Mucosa of rectum (tissue), 2 donors: ENCODE results near the gene TMEM225B.
"Not testable (repeated sequence)": the region's sequence is repeated elsewhere in the genome, so short reads cannot be mapped to it uniquely, and the experiment has no call there.

Experiments
- H3K27ac ChIP-seq, 2 donors: one replicate each; pipeline ENCODE4 v1.7.0; 2013; ENCODE audit warnings: inconsistent platforms in 2 of 2, low read depth in 2 of 2, low read length in 2 of 2
- H3K27me3 ChIP-seq, 2 donors: one replicate each; pipeline ENCODE4 v1.7.0; 2013; ENCODE audit warnings: low read length in 2 of 2; ENCODE audit not compliant: control insufficient read depth in 2 of 2, insufficient read depth in 2 of 2
- H3K36me3 ChIP-seq, 2 donors: one replicate each; pipeline ENCODE4 v1.7.0; 2013; ENCODE audit warnings: low read length in 2 of 2; ENCODE audit not compliant: control insufficient read depth in 2 of 2, insufficient read depth in 2 of 2
- H3K4me1 ChIP-seq, 2 donors: one replicate each; pipeline ENCODE4 v1.7.0; 2013; ENCODE audit warnings: low read length in 2 of 2, mild to moderate bottlenecking in 1 of 2; ENCODE audit not compliant: control insufficient read depth in 2 of 2, insufficient read depth in 2 of 2
- H3K4me3 ChIP-seq, 2 donors: one replicate each; pipeline ENCODE4 v1.7.0; 2013; ENCODE audit warnings: low read length in 2 of 2
- H3K9ac ChIP-seq, 2 donors: one replicate each; pipeline ENCODE4 v1.7.0; 2013; ENCODE audit warnings: low read length in 2 of 2, low read depth in 1 of 2, mild to moderate bottlenecking in 1 of 2
- H3K9me3 ChIP-seq, 2 donors: one replicate each; pipeline ENCODE4 v1.7.0; 2013; ENCODE audit warnings: low read length in 2 of 2; ENCODE audit not compliant: control insufficient read depth in 2 of 2
- donor health status: healthy.
- donor health status: Normal muscosa, but diverticular disease.

The TMEM225B gene

GRCh38 chr7:99559175-99559915 is 38.7 kb upstream of the TMEM225B start:
- H3K9ac ChIP-seq: peak overlapping the region; percentile 92 to 99
- H3K36me3 ChIP-seq: peaks cover 34 to 42% of the 10 kb centered on the region in 2 donors
- H3K27me3 ChIP-seq: no peaks in the 10 kb centered on the region
- peak overlapping the region; percentile 91 to 92 for H3K4me3 ChIP-seq
- peaks cover 14 to 20% of the 10 kb centered on the region in 2 donors for H3K4me1 ChIP-seq
- peak overlapping the region; percentile 97 for H3K27ac ChIP-seq
- no peaks in the 10 kb centered on the region for H3K9me3 ChIP-seq

DNA sequence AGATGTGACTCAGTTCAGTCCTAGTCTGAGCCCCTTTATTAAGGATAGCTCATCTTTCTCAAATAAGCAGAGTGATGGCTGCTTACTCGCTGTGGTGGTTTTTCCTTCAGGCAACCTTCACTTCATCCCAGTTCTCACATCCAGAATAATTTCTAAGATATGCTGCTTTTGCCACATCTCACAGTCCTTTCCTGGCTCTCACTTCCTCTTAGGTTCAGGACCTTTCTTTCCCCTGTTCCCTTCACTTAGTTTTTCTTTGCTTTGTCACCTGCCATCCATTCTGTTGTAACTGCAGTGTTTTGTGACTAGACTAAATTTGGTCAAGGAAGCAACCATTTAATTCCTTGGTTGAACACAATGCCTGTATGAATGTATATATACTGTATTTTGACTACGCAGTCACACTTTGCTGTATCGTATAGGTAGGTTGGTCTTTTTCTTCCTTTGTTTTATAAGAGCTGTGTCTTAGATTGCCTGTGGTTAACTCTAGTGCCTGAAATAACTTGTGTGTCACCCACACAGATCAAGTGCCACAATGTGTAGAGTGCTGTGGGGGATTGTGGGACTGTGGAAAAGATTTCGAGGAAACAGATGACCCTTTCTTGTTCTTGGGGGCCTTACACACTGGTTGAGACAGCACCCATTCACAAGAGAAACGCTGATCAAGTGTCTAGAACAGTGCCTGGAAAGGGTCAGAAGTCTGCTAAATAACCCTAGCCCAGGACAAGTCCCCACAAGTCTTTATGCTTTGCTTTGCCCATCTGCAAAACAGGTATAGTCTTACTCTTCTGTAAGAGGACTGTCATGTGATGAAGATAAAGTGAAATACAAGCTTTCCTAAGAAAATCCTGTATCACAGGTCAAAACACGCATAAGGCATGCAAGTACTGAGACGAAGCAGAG is 37.0 kb upstream of the TMEM225B start:
- Histone ChIP-seq H3K4me1 (peaks cover 14 to 20% of the 10 kb centered on the region in 2 donors), H3K4me3 (no peak overlapping the region), H3K27me3 (no peaks in the 10 kb centered on the region), H3K27ac (no peak overlapping the region), H3K9me3 (no peaks in the 10 kb centered on the region), H3K9ac (no peak overlapping the region), H3K36me3 (peaks cover 46 to 56% of the 10 kb centered on the region in 2 donors)

DNA sequence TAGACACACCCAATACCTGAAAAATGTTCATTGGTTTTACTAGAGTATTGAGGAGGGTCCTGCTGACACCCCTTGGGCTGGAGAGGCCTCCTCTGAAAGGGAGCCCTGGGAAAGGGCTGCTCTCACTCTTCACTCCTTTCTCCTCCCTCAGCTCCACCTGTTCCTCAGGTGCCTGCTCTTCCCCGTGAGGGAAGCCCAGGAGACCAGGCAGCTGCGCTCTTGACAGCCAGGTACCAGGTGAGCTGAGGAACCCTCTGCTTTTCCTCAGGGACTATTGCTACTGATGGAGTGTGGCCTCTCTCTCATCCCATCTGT is 36.4 kb upstream of the TMEM225B start:
- Histone ChIP-seq H3K9ac (no peak overlapping the region), H3K27me3 (no peaks in the 10 kb centered on the region), H3K9me3 (no peaks in the 10 kb centered on the region), H3K36me3 (peaks cover 50 to 60% of the 10 kb centered on the region in 2 donors), H3K4me3 (no peak overlapping the region), H3K27ac (no peak overlapping the region), H3K4me1 (peaks cover 14 to 20% of the 10 kb centered on the region in 2 donors)

DNA sequence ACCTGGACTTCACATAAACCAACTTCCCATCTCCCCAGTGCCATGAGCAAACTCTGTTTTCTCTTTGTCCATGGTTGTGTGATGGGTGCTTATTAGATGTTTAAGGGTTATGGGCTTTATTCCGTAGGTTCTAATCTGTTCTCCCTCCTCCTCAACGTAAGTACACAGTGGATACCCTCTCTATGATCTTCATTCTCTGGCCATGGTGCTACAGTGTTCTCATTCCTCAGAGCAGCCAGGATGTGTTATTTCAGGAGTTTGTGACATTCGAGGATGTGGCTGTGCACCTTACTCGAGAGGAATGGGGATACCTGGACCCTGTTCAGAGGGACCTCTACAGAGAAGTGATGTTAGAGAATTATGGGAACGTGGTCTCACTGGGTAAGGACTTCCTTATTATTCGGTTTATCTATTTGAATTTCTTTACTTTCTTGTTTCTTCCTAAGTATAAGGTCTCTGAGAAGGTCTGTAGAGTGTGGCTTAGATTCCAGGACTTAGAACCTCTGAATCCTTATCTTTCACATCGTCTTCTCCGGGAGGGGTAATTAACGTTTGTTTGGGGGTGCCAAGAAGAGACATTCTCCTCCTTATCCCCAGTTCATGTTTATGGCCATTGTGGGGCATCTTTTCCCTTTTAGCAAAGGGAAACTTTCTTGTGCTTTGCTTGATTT is 35.8 kb upstream of the TMEM225B start:
- H3K27ac ChIP-seq: peak overlapping the region in 1 of 2 donors; percentile 53
- peaks cover 11 to 17% of the 10 kb centered on the region in 2 donors for H3K4me1 ChIP-seq
- peaks cover 50 to 60% of the 10 kb centered on the region in 2 donors for H3K36me3 ChIP-seq
- no peak overlapping the region for H3K4me3 ChIP-seq
- no peak overlapping the region for H3K9ac ChIP-seq
- H3K27me3 ChIP-seq: no peaks in the 10 kb centered on the region
- no peaks in the 10 kb centered on the region for H3K9me3 ChIP-seq

DNA sequence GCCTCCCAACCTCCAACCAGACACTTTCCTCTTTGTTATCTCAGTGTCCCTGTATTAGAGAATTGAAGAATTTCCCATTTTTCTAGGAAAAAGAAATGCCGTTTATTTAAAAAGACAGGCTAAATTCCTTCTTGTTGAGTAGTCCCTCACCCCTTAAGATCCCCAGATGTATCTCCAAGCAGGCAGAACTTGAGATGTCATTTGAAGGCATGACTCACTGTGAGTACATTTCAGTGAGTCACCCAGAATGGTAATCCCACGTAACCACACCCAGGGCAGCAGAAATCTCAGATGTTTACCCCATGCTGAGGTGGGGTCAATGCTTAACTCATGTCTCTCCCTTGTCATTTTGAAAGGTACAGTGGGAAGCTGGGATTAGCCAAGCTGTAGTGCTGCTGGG is 35.2 kb upstream of the TMEM225B start:
- peak overlapping the region in 1 of 2 donors; percentile 53 for H3K27ac ChIP-seq
- no peak overlapping the region for H3K9ac ChIP-seq
- H3K4me3 ChIP-seq: no peak overlapping the region
- no peaks in the 10 kb centered on the region for H3K9me3 ChIP-seq
- H3K36me3 ChIP-seq: peaks cover 50 to 60% of the 10 kb centered on the region in 2 donors
- H3K4me1 ChIP-seq: peaks cover 9 to 12% of the 10 kb centered on the region in 2 donors
- H3K27me3 ChIP-seq: no peaks in the 10 kb centered on the region

DNA sequence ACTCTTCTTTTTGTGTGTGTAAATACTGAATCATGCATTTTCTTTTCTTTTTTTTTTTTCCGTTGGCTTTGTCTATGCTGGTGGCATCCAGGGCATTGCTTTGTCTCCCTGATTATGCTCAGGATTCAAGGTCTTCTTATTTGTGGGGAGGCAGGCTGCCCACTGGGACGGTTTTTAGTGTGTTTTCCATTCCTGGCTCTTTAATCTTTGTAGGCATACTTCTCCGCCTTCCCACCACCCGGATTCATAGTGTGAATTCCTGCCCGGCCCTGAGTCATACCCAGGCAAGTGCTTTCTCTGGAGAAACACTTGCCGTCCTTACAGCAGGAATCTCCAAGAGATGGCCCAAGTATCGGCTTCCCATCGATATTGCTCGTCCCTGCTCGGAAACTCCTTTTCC is 34.4 kb upstream of the TMEM225B start:
- Histone ChIP-seq H3K4me3 (no peak overlapping the region), H3K9me3 (no peaks in the 10 kb centered on the region), H3K9ac (no peak overlapping the region), H3K27ac (no peak overlapping the region), H3K27me3 (no peaks in the 10 kb centered on the region), H3K36me3 (peaks cover 50 to 62% of the 10 kb centered on the region in 2 donors), H3K4me1 (peaks cover 9 to 12% of the 10 kb centered on the region in 2 donors)

DNA sequence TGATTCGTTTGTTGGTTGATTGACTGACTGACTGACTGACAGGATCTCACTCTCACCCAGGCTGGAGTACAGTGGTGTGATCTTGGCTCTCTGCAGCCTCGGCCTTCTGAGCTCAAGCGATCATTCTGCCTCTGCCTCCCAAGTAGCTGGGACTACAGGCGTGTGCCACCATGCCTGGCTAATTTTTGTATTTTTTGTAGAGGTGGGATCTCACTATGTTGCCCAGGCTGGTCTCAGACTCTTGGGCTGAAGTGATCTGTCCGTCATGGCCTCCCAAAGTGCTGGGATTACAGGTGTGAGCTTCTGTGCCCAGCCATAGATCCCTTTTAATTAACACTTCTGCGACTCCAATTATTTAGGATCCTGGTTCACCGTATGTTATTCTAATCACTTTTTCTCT is 29.3 kb upstream of the TMEM225B start:
- H3K9me3 ChIP-seq, H3K27me3 ChIP-seq, H3K4me1 ChIP-seq, H3K4me3 ChIP-seq, H3K9ac ChIP-seq, H3K27ac ChIP-seq: not testable (repeated sequence)
- H3K36me3 ChIP-seq: peaks cover 49 to 67% of the 10 kb centered on the region in 2 donors

DNA sequence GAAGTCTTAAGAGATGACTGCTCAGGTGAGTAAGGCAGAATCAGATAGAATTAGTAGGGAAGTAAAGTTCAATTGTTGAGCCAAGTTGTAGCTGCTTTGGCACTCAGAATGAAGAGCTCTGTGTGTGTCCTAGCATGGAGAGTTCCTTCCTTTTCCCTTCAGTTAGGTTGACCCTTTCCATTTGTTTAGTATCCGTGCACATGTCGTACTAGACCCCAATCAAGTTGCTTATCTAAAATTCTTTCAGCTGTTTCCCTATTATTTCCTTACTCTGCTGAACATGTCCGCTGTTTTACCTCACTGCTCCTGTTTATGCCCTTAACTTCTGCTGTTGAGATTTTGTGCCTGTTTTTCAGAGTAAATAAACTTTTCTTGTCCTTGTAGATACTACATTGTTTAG is 26.3 kb upstream of the TMEM225B start:
- Histone ChIP-seq H3K27ac (no peak overlapping the region), H3K4me3 (no peak overlapping the region), H3K36me3 (peaks cover 27 to 39% of the 10 kb centered on the region in 2 donors), H3K9ac (no peak overlapping the region), H3K9me3 (no peaks in the 10 kb centered on the region), H3K27me3 (no peaks in the 10 kb centered on the region), H3K4me1 (no peaks in the 10 kb centered on the region)

GRCh38 chr7:99573257-99573656 is 24.8 kb upstream of the TMEM225B start:
- H3K4me3 ChIP-seq: no peak overlapping the region
- H3K27ac ChIP-seq: no peak overlapping the region
- peaks cover 27 to 39% of the 10 kb centered on the region in 2 donors for H3K36me3 ChIP-seq
- no peaks in the 10 kb centered on the region for H3K27me3 ChIP-seq
- no peaks in the 10 kb centered on the region for H3K4me1 ChIP-seq
- H3K9ac ChIP-seq: no peak overlapping the region
- H3K9me3 ChIP-seq: no peaks in the 10 kb centered on the region

GRCh38 chr7:99576251-99576650 is 21.8 kb upstream of the TMEM225B start:
- H3K27ac ChIP-seq: no peak overlapping the region
- H3K4me1 ChIP-seq: peaks cover 11 to 12% of the 10 kb centered on the region in 2 donors
- H3K9ac ChIP-seq: no peak overlapping the region
- H3K9me3 ChIP-seq: no peaks in the 10 kb centered on the region
- H3K4me3 ChIP-seq: no peak overlapping the region
- H3K27me3 ChIP-seq: no peaks in the 10 kb centered on the region
- H3K36me3 ChIP-seq: peaks cover 18 to 21% of the 10 kb centered on the region in 2 donors
